Sigmoid colon (tissue), 3 donors: Measurements from ENCODE around the gene DND1.

ENCODE experiments used
- CTCF ChIP-seq, 4 experiments: fragments of 450-650 bp in 3 of 4; fragments of 200-600 bp in 1 of 4; IDR thresholded peaks; one replicate each; pipeline ENCODE4 v1.5.1; 2016 to 2019; ENCODE audit warnings: antibody characterized with exemption in 4 of 4, mild to moderate bottlenecking in 3 of 4, moderate library complexity in 2 of 4
- POLR2A ChIP-seq, 2 donors: fragments of 450-650 bp; IDR thresholded peaks; one replicate each; pipeline ENCODE4 v1.6.1; 2016; ENCODE audit warnings: antibody characterized with exemption in 2 of 2, mild to moderate bottlenecking in 2 of 2, moderate library complexity in 2 of 2

GRCh38 chr5:140700177-140701144, 27.1 kb upstream of the DND1 start, which contains the start of gene ZMAT2:
- TF ChIP-seq POLR2A (IDR thresholded peaks at IDR 0.05) = peak; percentile 64 to 83
- no peak for TF ChIP-seq CTCF (IDR thresholded peaks at IDR 0.05)
